HK-2 (cell line): Measurements from ENCODE around the gene SH3BGRL2.

Experiments used
- DNase-seq: peaks from one replicate; pipeline ENCODE4 v3.0.0-alpha.2; 2018; ENCODE audit not compliant: unreplicated experiment

Gene SH3BGRL2

DNA sequence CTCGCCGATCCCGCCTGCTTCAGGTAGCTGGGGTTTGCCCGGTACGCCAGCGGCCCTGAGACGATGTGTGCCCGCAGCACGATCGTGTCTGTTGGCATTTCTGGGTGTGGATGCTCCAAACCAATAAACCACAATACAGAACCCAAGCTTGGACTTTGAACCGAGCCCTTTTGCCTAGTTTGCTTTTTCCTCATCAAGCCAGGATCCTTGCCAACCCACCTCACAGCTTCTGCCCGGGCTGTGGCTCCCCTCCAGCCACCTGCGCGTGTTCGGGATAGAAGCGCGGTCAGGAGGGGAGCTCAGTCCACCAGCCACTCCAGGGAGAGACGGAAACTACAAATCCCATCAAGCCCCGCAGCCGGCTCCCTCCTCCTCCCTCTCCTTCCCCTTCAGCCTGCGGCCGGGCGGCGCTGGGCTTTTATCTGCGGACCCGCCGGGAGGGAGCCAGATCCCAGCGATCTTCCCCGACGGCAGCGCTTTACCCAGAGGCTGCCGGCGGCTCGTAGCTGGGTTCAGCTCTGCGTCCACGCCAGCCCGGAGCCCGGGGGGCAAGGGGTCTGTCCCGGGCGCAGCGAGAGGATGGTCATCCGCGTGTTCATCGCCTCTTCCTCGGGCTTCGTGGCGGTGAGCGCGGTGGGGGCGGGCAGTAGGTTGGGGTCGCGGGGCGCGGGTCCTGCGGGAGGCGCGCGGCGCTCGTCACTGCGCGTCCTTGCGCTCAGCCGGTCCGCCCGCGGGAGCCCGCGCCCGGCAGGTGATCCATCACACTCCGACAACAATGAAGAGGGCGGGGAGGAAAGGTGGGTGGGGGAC, at the start of gene SH3BGRL2:
Gene SH3BGRL2 (plus strand): TSS at position 447 of the 810 bp plus-strand sequence. CDS start 133 bp downstream, at position 580.
- peak; percentile 74 for DNase-seq

DNA sequence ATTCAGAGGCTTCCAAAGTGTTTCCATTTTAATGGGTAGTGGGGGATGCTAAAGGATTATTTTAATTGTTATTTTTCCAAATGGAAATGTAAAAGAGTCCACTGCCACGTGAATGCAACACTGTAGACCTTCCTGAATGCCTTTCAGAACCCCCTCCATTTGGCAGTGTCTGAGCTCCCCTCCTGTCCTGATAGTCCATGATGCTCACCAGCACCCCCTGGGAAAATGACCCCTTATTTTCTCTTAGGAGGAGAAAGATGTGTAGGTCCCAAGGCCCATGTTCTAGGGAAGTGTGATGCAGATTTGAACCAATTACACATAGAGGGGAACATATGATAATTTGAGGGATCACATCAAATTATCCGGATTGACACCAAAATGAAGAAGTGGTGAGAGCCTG, 46.8 kb upstream of the SH3BGRL2 start:
- DNase-seq = no peak

DNA sequence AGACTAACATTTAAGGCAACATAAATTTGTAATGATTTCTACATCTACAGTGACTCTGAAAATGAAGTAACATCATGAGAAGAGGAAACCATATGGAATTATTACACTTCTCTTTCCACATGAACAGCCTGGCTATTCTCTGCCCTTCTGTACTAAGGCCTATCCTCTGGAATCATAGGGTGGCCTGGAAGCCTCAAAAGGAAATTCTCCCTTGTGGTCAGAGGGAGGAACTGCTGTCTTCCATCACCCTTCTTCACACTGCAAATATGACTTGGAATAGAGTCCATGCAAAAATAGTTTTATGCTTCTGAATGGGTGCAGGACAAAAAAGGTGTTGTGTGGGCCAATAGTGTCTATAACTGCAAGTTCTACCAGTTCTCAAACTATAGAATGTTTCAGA, 44.6 kb upstream of the SH3BGRL2 start:
- DNase-seq = no peak

DNA sequence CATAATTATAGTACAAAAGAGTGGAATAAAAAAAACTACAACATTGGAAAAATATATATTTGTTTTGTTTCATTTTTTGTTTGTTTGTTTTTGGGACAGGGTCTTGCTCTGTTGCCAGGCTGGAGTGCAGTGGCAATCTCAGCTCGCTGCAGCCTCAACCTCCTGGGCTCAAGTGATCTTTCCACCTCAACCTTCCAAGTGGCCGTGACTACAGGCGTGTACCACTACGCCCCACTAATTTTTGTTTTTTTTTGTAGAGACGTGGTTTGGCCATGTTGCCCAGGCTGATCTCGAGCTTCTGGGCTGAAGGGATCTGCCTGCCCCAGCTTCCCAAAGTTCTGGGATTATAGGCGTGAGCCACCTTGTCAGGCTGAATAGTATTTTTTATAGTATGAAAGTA, 41.4 kb upstream of the SH3BGRL2 start:
- DNase-seq = no peak

DNA sequence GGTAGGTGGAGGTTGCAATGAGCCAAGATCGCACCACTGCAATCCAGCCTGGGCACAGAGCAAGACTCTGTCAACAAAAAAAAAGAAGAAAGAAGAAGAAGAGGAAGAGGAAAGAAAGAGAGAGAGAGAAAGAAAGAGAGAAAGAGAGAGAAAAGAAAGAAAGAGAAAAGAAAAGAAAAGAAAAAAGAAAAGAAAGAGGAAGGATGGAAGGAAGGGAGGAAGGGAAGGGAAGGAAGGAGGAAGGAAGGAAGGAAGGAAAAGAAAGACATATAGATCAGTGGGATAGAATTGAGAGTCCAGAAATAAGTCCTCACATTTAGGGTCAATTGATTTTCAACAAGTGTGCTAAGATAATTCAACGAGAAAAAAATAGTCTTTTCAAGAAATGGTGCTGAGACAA, 34.0 kb upstream of the SH3BGRL2 start:
- no peak for DNase-seq

DNA sequence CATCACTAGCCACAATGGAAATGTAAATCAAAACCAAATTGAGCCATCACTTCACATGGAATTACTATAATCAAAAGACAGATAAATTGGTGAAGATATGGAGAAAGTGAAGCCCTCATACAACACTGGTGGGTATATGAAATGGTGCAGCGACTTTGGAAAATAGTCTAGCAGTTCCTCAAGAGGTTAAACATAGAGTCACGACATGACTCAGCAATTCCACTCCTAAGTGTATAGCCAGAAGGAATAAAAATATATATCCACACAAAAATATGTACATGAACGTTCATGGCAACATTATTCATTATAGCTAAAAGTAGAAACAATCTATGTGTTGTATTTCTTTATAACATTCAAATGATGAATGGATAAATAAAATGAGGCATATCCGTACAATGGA, 33.1 kb upstream of the SH3BGRL2 start:
- DNase-seq = no peak

DNA sequence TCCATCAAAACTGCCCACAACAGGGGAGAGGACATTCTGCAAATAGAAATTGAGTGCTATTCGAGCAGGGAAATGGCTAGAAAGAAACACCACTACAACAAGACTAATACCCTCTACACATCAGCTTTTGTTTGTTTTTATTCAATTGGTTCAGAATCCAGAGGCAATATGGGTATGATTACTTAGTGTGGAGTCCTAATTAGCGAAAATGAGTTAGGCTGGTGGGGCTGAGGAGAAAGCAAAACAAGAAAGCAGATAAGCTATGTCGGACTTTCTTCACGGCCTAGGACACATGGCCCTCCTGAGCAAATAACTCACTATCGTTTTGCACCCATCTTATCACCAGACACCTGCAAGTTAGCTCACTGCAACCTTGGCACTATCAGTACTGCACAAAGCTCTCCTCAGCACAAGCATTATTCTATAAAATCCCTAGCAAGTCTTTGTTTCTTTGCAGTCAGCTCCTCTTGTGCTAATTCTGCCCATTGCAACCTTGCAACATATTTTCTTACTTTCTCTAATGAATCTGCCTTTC, 31.3 kb upstream of the SH3BGRL2 start:
- no peak for DNase-seq

DNA sequence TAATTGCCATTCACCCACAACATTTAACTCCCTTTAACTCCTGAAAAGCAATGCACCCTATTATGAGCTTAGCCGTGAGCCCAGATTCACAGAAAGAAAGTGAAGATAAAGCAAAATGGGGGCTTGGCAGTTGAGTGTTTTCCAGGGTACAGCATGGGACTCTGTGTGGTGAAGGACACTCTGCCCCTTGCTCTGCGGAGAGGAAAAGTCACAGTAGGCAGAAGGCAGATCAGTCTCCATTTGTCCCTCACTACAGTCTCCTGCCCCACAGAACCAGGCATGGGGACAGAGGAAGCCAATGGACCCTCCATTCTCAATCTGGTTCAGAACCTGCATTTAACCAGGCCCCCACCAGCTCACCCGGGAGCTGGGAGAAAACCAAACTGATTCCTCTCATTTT, 30.8 kb upstream of the SH3BGRL2 start:
- DNase-seq = no peak

DNA sequence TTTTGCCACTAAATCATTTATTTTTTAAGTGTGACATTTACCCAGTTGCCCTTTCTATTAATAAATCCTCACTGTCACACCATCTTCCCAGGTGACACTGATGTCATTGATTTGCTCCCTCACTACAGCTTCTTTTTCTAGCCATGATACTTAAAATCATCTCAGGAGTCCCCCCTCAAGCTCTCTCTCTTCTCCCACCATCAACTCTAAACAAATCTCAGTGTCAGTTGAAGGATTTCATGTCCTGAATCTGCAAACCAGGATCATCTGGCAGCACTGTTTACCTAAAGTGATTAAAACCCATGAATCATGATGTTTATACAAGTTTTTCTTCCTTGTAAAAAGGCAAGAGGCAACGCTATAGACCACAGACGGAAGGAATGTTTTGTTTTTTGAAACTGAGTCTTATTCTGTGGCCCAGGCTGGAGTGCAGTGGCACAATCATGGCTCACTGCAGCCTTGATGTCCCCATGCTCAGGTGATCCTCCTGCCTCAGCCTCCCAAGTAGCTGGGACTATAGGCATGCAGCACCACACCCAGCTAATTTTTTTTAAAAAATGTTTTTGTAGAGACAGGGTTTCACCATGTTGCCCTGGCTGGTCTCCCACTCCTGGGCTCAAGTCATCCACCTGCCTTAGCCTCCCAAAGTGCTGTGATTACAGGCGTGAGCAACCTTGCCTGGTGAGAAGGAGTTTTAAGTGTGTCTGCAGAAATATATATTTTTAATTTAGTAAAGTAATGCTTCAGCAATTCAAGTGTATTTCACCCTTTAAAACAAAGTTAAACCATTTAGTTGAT, 30.1 kb upstream of the SH3BGRL2 start:
- no peak for DNase-seq

DNA sequence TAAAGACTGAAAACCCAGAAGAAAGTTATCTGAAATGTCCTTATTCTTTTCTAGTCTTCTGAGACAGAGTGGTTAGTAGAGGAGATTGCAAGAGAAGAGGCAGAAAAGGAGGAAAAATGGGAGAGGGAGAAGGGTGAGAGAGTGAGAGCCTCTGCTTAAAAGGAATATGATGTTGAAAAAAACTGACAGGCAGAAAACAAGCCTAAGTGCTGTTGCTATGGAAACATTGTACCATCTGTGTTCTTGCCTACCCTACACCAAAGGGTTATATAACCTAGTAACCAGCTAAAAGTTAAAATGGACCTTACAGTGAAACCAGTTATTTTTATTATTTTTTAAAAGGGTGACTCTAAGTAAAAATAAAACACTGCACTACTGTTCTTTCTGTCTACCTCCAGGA, 28.3 kb upstream of the SH3BGRL2 start:
- DNase-seq = no peak

DNA sequence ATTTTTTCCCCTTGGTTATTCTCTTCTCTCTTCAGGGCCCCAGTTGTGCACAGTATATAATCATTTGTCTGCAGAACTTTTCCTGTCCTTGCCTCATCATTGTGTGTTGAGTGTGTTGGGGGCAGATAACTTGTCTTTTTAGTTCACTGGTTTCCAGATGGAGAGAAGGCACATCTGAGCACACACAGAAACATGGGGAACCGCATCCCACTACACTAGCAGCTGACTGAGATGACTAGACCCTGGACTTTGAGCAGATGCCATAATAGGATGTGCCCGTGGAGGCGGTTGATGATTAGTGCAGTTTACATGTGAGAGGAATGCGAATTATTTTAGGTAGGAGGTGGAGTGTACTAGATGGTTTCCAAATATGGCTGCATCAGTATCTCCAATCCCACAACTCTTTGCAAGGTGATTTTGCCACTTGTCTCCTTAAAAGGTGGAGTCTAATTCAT, 26.5 kb upstream of the SH3BGRL2 start:
- DNase-seq = peak; percentile 53

DNA sequence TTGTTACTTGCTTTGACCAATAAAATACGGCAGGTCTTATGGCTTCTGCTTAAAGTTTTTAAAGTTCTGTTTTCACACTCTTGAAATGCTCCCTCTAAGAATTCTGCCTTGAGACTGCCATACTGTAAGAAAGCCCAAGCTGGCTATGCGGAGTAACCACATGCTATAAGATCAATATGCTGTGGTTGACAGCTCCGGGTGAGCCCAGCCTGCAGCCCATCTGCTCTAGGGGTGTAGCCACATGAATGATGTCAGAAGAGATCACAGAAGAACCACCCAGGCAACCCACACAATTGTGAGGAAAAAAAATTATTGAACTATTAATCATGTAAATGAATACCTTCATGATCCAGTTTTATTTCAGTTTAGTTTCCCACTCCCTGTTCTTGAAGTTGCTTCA, 26.1 kb upstream of the SH3BGRL2 start:
- DNase-seq = peak; percentile 8

DNA sequence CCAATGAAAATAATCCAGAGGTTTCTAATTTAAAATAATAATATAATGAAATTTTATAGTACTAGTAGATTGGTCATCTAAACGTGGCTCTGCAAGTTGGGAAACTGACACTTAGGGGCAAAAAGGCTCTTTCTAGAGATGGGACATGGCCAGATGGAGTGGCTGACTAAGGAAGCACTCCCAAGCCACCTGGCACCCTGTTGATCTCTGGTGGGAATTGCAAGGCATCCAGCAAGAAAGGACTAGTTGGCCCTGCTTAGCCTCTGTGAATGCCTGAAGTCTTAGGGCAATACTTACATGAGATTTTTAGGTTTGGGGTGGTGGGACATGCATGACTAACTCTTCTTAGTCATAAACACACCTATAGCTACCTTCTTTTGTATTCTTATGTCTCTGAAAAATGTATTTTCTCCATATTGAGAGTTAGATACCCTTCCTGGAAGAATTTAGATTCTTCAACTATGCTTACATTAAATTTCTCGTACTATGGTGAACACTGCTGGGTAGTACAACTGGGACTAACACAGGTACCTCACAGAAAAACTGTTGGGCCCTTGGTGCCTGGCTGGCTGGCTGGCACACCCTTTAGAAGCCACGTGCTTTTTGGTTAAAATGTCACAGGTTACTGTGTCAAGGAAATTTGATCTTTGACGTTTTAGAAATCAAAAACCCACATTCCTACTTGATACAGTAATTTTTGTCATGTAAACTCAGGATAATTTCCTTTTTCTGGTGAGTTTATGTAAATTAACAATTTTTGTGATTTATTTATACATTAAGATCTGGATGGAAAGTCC, 25.0 kb upstream of the SH3BGRL2 start:
- no peak for DNase-seq

DNA sequence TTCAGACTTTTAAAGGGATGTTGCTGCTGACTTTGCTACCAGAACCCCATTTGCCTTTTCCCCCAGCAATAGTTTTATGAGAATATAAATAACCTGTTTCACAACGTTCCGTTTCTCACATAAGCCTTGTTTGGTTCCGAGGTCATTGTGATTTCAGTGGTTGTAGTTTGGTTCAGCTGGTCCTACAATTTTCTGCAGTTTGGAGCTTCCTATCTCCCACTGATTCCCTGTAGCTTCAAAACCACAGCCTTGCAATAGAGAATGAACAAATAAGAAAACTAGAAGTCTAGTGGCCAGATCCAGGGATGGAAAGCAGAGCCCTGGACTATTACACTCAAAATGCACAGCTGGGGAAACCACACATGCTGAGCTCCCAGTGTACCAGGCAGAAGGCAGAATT, 24.1 kb upstream of the SH3BGRL2 start:
- DNase-seq = no peak

DNA sequence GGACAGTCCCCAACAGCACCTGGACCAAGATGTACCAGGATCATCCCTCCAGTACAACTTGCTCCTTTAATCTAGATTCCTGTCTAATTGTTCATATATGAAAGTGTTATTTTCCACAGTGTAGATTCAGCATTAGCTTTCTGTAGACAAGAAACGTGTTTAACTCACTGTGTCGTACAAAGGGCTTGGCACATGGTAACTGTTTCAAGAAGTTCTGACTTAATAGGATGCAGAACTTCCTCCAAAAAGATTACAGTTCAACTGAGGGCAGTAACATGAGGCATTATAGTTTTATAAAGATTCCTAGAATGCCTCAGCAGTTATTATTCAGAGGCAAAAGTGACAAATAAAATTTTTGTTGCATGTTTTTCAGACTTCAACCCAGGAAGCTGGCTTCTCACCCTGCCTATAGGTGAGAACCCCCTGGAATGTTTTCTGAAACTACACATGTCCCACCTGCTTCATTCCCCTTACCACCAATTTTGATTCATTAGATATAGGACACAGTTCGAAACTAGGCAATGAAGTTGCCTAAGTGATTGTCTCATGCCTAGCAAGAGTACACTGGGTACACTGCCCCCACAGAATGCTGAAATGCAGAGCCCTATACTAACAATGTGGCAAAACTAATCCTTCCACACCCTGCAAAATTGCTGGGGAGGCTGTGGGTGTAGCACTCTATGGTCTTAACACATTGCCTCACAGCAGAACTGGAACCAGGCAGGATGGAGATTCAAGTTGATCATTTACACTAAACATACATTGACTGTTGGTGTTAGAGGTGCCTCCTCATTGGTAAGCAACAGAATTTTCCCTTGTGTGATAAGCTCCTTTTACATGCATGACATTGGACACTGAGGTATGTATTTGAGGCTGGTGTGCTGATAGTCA, 22.6 kb upstream of the SH3BGRL2 start:
- no peak for DNase-seq

DNA sequence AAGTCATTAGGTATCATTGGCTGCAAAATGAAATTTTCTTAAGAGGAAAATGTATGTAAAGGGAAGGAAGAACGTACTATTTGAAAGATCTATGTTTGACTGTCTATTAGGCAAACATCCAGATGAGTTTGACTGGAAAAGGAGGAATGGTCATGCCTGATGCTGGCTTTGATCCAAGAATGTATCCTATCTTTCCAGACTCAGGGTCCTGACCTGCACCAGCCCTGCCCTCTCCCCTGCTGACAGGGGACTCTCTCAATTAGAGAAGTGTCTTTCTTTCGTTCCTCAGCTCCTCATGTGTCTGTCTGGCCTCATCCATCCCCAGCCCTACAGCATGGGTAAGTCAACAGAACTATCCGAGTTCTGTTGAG, 21.9 kb upstream of the SH3BGRL2 start:
- DNase-seq = no peak

DNA sequence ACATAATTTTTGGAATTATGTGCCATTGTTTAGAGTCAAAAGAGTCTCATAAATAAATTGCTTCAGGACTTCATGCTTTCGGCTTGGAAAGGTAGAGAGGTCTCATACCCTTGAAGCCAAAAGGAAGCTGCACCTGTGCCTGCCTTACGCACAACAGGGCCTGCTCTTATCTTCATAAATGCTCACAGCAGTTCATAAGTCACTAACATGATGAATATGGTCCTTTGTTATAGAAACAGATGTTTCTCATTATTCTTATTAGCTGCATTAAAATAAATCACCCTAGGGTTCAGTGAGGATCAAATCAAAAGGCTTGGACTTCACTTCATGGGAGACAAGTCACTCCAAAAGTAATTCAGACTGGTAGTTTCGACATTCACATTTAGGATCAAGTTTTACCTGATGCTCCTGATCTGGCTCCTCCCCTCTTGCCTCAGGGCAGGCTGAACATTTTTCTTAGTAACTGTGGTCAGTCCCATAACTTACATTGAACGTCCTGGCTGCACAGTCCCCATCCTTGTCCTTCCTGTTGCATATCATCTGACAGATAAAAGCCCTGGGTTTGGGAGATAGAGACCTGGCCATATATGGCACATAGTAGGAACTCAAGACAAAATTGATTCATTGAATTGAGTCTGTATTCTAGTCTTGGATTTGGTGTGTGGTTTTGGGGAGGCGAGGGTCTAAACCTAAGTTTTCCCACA, 20.7 kb upstream of the SH3BGRL2 start:
- no peak for DNase-seq

DNA sequence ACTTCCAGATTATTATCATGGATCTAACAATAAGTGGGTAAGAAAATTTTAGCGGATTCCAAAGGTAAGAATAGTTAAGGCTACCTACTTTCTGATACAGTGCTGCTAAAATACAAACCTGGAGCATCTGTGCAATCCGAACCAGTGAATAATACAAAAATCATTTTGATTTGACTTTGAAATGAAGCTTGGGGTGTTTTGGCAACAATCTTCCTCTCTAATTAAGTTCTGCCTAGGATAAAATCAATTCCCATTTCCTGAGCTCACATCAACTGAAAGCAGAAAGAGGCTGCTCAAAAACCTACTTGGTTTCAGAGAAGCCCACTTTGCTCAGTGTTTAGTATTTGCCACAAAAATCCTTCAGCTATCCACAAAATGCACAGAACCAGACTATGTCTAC, 18.7 kb upstream of the SH3BGRL2 start:
- no peak for DNase-seq

DNA sequence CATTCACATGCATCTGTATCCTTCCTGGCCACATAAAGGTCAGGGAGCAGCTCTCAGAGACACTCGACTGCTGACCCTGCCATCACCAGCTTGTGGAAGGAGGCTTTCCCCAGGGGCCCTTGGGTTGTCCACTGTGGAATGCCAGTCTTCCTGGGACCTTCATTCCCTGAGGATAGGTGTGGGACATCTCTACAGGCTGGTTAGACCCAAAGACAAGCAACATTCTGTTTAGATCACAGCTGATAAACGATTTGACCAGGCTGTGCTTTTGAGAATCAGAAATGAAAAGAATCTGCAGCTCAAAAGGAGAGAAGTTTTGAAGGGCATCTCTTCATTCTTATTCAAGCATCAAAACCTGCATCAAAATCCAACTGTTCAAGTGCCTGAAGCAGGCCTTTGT, 18.2 kb upstream of the SH3BGRL2 start:
- no peak for DNase-seq

DNA sequence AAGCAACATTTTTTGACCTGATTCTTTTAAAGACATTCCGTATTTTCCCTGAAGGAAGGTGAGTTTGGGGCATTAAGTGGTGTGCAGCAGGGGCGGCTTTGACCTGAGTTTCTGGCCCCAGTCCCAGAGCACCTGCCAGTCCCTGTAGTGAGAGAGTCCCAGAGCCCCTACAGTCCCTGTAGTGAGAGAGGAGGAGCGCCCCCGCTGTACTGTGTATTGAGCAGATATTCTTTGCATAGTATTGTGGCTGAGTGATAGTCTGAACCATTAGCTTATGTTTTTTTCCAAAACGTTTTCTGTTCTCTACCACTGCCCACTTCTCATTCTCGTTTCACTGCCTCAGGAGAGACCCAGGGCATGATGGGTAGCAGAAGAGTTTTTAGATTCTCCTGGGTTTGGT, 17.2 kb upstream of the SH3BGRL2 start:
- no peak for DNase-seq
